Measurements from ENCODE around the gene ERVH48-1. TPM values are rescaled to one million over a fixed set of nuclear protein-coding genes. Genes with fewer than 3 reads are reported as not detected.

Gene ERVH48-1
- total RNA-seq, 1 donor from 2014 or later: not detected

DNA sequence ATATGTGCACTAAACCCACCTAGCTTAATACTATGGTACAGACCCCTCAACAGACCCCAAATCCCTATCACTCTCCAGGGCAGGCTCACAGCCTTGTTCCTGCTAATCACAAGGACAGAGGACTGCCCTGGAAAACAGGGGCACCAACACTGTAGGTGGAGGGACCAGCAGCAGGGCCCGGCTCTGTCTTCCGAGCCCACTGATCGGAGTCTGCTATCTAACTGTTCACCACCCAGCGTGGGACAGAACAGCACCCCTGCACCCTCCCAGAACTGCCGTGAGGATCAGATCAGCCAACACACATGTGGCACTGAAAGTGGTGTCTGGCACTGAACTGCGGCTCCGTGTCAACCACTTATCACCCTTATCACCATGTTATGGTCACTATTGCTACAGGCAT, 52.3 kb downstream of the ERVH48-1 start:
- no peak overlapping the region for H3K4me3 Mint-ChIP-seq
- TF ChIP-seq, protein P1, sequence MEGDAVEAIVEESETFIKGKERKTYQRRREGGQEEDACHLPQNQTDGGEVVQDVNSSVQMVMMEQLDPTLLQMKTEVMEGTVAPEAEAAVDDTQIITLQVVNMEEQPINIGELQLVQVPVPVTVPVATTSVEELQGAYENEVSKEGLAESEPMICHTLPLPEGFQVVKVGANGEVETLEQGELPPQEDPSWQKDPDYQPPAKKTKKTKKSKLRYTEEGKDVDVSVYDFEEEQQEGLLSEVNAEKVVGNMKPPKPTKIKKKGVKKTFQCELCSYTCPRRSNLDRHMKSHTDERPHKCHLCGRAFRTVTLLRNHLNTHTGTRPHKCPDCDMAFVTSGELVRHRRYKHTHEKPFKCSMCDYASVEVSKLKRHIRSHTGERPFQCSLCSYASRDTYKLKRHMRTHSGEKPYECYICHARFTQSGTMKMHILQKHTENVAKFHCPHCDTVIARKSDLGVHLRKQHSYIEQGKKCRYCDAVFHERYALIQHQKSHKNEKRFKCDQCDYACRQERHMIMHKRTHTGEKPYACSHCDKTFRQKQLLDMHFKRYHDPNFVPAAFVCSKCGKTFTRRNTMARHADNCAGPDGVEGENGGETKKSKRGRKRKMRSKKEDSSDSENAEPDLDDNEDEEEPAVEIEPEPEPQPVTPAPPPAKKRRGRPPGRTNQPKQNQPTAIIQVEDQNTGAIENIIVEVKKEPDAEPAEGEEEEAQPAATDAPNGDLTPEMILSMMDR (conservative IDR thresholded peaks at IDR 0.05): no peak

DNA sequence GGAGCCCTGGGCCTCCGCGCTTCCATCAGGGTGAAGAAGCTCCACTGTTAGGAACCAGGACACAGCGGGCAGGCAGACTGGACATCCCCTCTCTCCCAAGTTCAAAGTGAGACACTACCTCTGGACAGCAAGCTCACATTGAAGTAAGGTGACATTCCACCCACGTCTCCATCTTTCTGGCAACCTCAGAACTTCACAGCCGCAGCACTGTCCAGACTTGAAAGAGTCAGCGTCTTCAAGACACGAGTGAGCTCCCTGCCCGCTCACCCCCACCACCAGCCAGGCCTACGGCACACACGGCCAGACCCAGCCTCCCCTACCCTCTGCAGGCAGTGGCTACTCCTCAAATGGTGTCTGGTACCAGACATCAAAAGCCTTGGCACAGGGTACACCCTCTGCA, 57.2 kb downstream of the ERVH48-1 start:
- Mint-ChIP-seq H3K27ac (no peak overlapping the region), H3K9me3 (no peaks in the 10 kb centered on the region), H3K36me3 (peaks cover 5% of the 10 kb centered on the region), H3K4me1 (ENCODE audit: unreplicated experiment) (peaks cover 5% of the 10 kb centered on the region), H3K4me3 (no peak overlapping the region), H3K27me3 (no peaks in the 10 kb centered on the region)
- TF ChIP-seq, protein P1 (conservative IDR thresholded peaks at IDR 0.05): no peak
- DNase-seq (ENCODE audit: extremely low spot score, unreplicated experiment): no peak

More for the DNA sequence above, 52.3 kb downstream of the ERVH48-1 start:
- Mint-ChIP-seq H3K9me3 (no peaks in the 10 kb centered on the region), H3K27me3 (no peaks in the 10 kb centered on the region), H3K27ac (no peak overlapping the region), H3K4me1 (ENCODE audit: unreplicated experiment) (peaks cover 2% of the 10 kb centered on the region), H3K36me3 (peaks cover 4% of the 10 kb centered on the region)
- DNase-seq (ENCODE audit: extremely low spot score, unreplicated experiment): no peak

Small RNA genes within 50 kb of the gene (microRNA-seq; reads per million reads assigned to microRNA genes)
- gene MIR5692B: not detected

Other genes starting within 250 kb of the ERVH48-1 start
- 19.1 and 25.6 TPM in 2 replicates for gene WDR4, start 46.1 kb downstream of the ERVH48-1 start, total RNA-seq (ENCODE audit: low replicate concordance)
- 38.6 and 43.3 TPM in 2 replicates for gene NDUFV3, start 32.3 kb downstream of the ERVH48-1 start, total RNA-seq (ENCODE audit: low replicate concordance)
- gene PKNOX1, start 48.9 kb upstream of the ERVH48-1 start, total RNA-seq (ENCODE audit: low replicate concordance): 14.6 and 25.4 TPM in 2 replicates
- 44.1 and 68.6 TPM in 2 replicates for gene CBS, start 150.2 kb upstream of the ERVH48-1 start, total RNA-seq (ENCODE audit: low replicate concordance)
- gene U2AF1, start 181.9 kb upstream of the ERVH48-1 start, total RNA-seq (ENCODE audit: low replicate concordance): 13.9 and 21.2 TPM in 2 replicates
- not detected in 2 replicates for gene CRYAA, start 243.4 kb upstream of the ERVH48-1 start, total RNA-seq (ENCODE audit: low replicate concordance)

Measured in type B pancreatic cell (in vitro differentiated cells).